AG09319 (cell line): Measurements from ENCODE around the gene NPPC.
A peak's percentile ranks its signal among the peaks of the same experiment; 100 is the strongest.

Experiments
- DNase-seq: peaks from one replicate; pipeline ENCODE4 v3.0.0-alpha.2; 2010; ENCODE audit warnings: low read depth; ENCODE audit errors: extremely low read depth
- CTCF ChIP-seq: IDR thresholded peaks from 2 replicates; pipeline ENCODE4 v1.5.1; 2011; ENCODE audit warnings: low read depth, mild to moderate bottlenecking, inconsistent platforms, low read length, moderate library complexity

NPPC gene

GRCh38 chr2:231925303-231926179 lies 655 bp downstream of the NPPC start:
- peak; percentile 59 for TF ChIP-seq CTCF
- DNase-seq = peak; percentile 67

- no peak for TF ChIP-seq CTCF
- no peak for DNase-seq
These were observed 1.3 kb downstream of the NPPC start for GRCh38 chr2:231924889-231925275.

GRCh38 chr2:231923951-231924888 lies 2.0 kb downstream of the NPPC start:
- no peak for TF ChIP-seq CTCF
- DNase-seq = no peak

GRCh38 chr2:231923010-231923344 lies 3.2 kb downstream of the NPPC start:
- no peak for DNase-seq
- no peak for TF ChIP-seq CTCF

GRCh38 chr2:231922311-231923009 lies 3.7 kb downstream of the NPPC start:
- TF ChIP-seq CTCF = no peak

DNA sequence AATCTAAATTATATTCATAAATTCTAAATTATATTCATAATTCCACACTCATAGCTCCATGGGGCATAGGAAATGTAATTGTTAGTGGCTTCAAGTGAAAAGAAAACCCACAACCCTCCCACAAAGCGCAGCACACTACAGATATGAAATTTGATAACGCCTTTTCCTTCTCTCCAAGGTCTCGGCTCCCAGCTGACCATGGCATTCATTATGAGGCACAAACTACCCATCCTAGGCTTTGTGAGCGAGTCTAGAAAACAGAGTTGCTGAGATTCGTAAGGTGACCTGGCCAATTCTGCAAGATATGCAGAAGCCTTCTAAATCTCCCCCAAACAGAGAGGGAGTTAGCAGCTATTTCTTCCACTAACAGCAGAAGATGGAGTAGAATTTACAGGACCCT lies 5.4 kb downstream of the NPPC start:
- DNase-seq = no peak
- TF ChIP-seq CTCF = no peak

More at GRCh38 chr2:231922311-231923009, 3.7 kb downstream of the NPPC start:
- DNase-seq = no peak
